Liver (tissue), 2 donors: ENCODE data around the gene APBA1.

Experiments used
- FOXA1 ChIP-seq: IDR thresholded peaks from 2 replicates; pipeline ENCODE4 v1.6.1; 2016; ENCODE audit warnings: antibody characterized with exemption
- TF ChIP-seq, protein P1 (sequence below): fragments of 150-350 bp; IDR thresholded peaks from 2 replicates; pipeline ENCODE4 v1.5.1; 2017; ENCODE audit warnings: improper control_type of control experiment, low read depth, low read length; ENCODE audit not compliant: missing input control
- donor health status: healthy.

- TF ChIP-seq FOXA1 = no peak
- TF ChIP-seq, protein P1, sequence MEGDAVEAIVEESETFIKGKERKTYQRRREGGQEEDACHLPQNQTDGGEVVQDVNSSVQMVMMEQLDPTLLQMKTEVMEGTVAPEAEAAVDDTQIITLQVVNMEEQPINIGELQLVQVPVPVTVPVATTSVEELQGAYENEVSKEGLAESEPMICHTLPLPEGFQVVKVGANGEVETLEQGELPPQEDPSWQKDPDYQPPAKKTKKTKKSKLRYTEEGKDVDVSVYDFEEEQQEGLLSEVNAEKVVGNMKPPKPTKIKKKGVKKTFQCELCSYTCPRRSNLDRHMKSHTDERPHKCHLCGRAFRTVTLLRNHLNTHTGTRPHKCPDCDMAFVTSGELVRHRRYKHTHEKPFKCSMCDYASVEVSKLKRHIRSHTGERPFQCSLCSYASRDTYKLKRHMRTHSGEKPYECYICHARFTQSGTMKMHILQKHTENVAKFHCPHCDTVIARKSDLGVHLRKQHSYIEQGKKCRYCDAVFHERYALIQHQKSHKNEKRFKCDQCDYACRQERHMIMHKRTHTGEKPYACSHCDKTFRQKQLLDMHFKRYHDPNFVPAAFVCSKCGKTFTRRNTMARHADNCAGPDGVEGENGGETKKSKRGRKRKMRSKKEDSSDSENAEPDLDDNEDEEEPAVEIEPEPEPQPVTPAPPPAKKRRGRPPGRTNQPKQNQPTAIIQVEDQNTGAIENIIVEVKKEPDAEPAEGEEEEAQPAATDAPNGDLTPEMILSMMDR = no peak
Observed at GRCh38 chr9:69697475-69697874, 25.3 kb upstream of the APBA1 start.
